Natural killer cell (primary cell): ENCODE data around the gene PIKFYVE. TPM values are rescaled to one million over a fixed set of nuclear protein-coding genes. Genes with fewer than 3 reads are reported as not detected.

ENCODE experiments used
- ATAC-seq, 3 donors: fragments of 150-1000 bp in 2 of 3; fragments of 200-7000 bp in 1 of 3; cut with Tn5 transposase; 1 replicate in 1 of 3; 2 replicates in 2 of 3; pipeline ENCODE4 v1.10.0; 2021; ENCODE audit warnings: mild to moderate bottlenecking in 2 of 3, moderate library complexity in 2 of 3
- DNase-seq, 2 donors: peaks; one replicate each; pipeline versions ENCODE4 v3.0.0 to v3.0.0-alpha.2; 2013 to 2021; ENCODE audit warnings: mixed read lengths in 1 of 2
- H3K27ac ChIP-seq: one replicate; pipeline ENCODE4 v1.5.1; 2013; ENCODE audit warnings: mild to moderate bottlenecking, low read length
- H3K27me3 ChIP-seq: one replicate; pipeline ENCODE4 v1.6.1; 2013; ENCODE audit warnings: low read length; ENCODE audit not compliant: control insufficient read depth, insufficient read depth
- H3K36me3 ChIP-seq: one replicate; pipeline ENCODE4 v1.6.1; 2013; ENCODE audit warnings: low read length; ENCODE audit not compliant: control insufficient read depth, insufficient read depth
- H3K4me1 ChIP-seq: one replicate; pipeline ENCODE4 v1.6.1; 2013; ENCODE audit warnings: low read length; ENCODE audit not compliant: control insufficient read depth, insufficient read depth
- H3K4me3 ChIP-seq: one replicate; pipeline ENCODE4 v1.5.1; 2013; ENCODE audit warnings: low read length
- H3K9me3 ChIP-seq: one replicate; pipeline ENCODE4 v1.6.1; 2013; ENCODE audit warnings: low read length; ENCODE audit not compliant: control insufficient read depth, insufficient read depth
- H3K27ac Mint-ChIP-seq, 2 donors: one replicate each; pipeline ENCODE4 v1.8.0; 2022; ENCODE audit warnings: mild to moderate bottlenecking in 2 of 2, mixed read lengths in 2 of 2, moderate library complexity in 1 of 2
- H3K27me3 Mint-ChIP-seq, 2 donors: one replicate each; pipeline ENCODE4 v1.8.0; 2022; ENCODE audit warnings: low read depth in 2 of 2, mixed read lengths in 2 of 2
- H3K36me3 Mint-ChIP-seq: one replicate; pipeline ENCODE4 v1.8.0; 2022; ENCODE audit warnings: mixed read lengths
- H3K4me1 Mint-ChIP-seq, 2 donors: one replicate each; pipeline ENCODE4 v1.8.0; 2022; ENCODE audit warnings: mixed read lengths in 2 of 2
- H3K4me3 Mint-ChIP-seq: one replicate; pipeline ENCODE4 v1.8.0; 2022; ENCODE audit warnings: mild to moderate bottlenecking, moderate library complexity, mixed read lengths
- H3K9me3 Mint-ChIP-seq, 2 donors: one replicate each; pipeline ENCODE4 v1.8.0; 2022; ENCODE audit warnings: mixed read lengths in 2 of 2
- CTCF ChIP-seq: fragments of 200-600 bp; IDR thresholded peaks from one replicate; pipeline ENCODE4 v1.8.0; 2022; ENCODE audit warnings: antibody characterized with exemption
- WGBS: methylation state at CpG from one replicate; pipeline ENCODE4 v1.1.7; 2013; ENCODE audit warnings: missing lambda C conversion rate; ENCODE audit not compliant: insufficient coverage; 5-methylcytosine and 5-hydroxymethylcytosine counted together
- intact Hi-C: fragments of 100-400 bp; cut with micrococcal nuclease; formaldehyde crosslinking; loops from one replicate; pipeline ENCODE4 v1.14.2; 2022
- total RNA-seq, 4 donors: library from RNA; stranded (reverse); fragments of 120-200 nt in 1 of 4; gene quantifications; one replicate each; pipeline versions ENCODE4 v1.2.3 to v1.2.4, GENCODE V29; 2013 to 2022

PIKFYVE gene
- total RNA-seq, 3 donors from 2014 or later (not counting 1 experiment from before 2014, with no cell fraction given): 38.9 to 48.7 (median 39.2) TPM

GRCh38 chr2:208269091-208269490 lies 3.0 kb downstream of the PIKFYVE start:
- Mint-ChIP-seq H3K27ac (peak overlapping the region in 1 of 2 donors; percentile 26), H3K4me3 (no peak overlapping the region), H3K9me3 (no peaks in the 10 kb centered on the region), H3K36me3 (peaks cover 12% of the 10 kb centered on the region), H3K27me3 (no peaks in the 10 kb centered on the region), H3K4me1 (peaks cover 36 to 56% of the 10 kb centered on the region in 2 donors)
- H3K4me1 ChIP-seq: peaks cover 29% of the 10 kb centered on the region
- DNase-seq: peak in 1 of 2 donors; percentile 32
- intact Hi-C loops: loop anchor here (5.0 to 10.0 kb wide), 3 partner anchors 647 to 1903 kb away; partner anchors contain the start of genes CREB1 and KANSL1L
- no peak overlapping the region for H3K4me3 ChIP-seq
- H3K27me3 ChIP-seq: no peaks in the 10 kb centered on the region
- H3K36me3 ChIP-seq: peaks cover 25% of the 10 kb centered on the region
- ATAC-seq: no peak
- TF ChIP-seq CTCF: no peak
- 93% methylated on average over 2 of the region's 2 CpGs for WGBS
- H3K27ac ChIP-seq: no peak overlapping the region
- H3K9me3 ChIP-seq: no peaks in the 10 kb centered on the region

- intact Hi-C loops: no loop called here
- no peak for DNase-seq
- Mint-ChIP-seq H3K4me3 (no peak overlapping the region), H3K9me3 (no peaks in the 10 kb centered on the region), H3K4me1 (peaks cover 13 to 29% of the 10 kb centered on the region in 2 donors), H3K27me3 (no peaks in the 10 kb centered on the region), H3K27ac (no peak overlapping the region), H3K36me3 (peaks cover 53% of the 10 kb centered on the region)
- no peak for TF ChIP-seq CTCF
- H3K4me1 ChIP-seq: peaks cover 2% of the 10 kb centered on the region
- no peaks in the 10 kb centered on the region for H3K27me3 ChIP-seq
- no peak overlapping the region for H3K4me3 ChIP-seq
- H3K36me3 ChIP-seq: peaks cover 78% of the 10 kb centered on the region
- no peak for ATAC-seq
- H3K9me3 ChIP-seq: no peaks in the 10 kb centered on the region
- H3K27ac ChIP-seq: no peak overlapping the region
Observed at GRCh38 chr2:208274748-208275147, 8.7 kb downstream of the PIKFYVE start.

GRCh38 chr2:208278549-208278948 lies 12.5 kb downstream of the PIKFYVE start:
- H3K27me3 ChIP-seq: no peaks in the 10 kb centered on the region
- Mint-ChIP-seq H3K27me3 (no peaks in the 10 kb centered on the region), H3K27ac (no peak overlapping the region), H3K9me3 (no peaks in the 10 kb centered on the region), H3K4me1 (peaks cover 25 to 45% of the 10 kb centered on the region in 2 donors), H3K36me3 (peaks cover 59% of the 10 kb centered on the region), H3K4me3 (no peak overlapping the region)
- no peak for ATAC-seq
- H3K27ac ChIP-seq: no peak overlapping the region
- intact Hi-C loops: no loop called here
- H3K4me3 ChIP-seq: no peak overlapping the region
- no peaks in the 10 kb centered on the region for H3K9me3 ChIP-seq
- 100% methylated on average over 2 of the region's 2 CpGs for WGBS
- DNase-seq: no peak
- H3K36me3 ChIP-seq: peaks cover 93% of the 10 kb centered on the region
- no peaks in the 10 kb centered on the region for H3K4me1 ChIP-seq
- TF ChIP-seq CTCF: no peak

- no peaks in the 10 kb centered on the region for H3K27me3 ChIP-seq
- H3K27ac ChIP-seq: no peak overlapping the region
- no peak overlapping the region for H3K4me3 ChIP-seq
- intact Hi-C loops: no loop called here
- Mint-ChIP-seq H3K27me3 (no peaks in the 10 kb centered on the region), H3K4me3 (no peak overlapping the region), H3K27ac (no peak overlapping the region), H3K9me3 (no peaks in the 10 kb centered on the region), H3K36me3 (peaks cover 53% of the 10 kb centered on the region), H3K4me1 (peaks cover 22 to 38% of the 10 kb centered on the region in 2 donors)
- no peak for TF ChIP-seq CTCF
- no peaks in the 10 kb centered on the region for H3K9me3 ChIP-seq
- no peak for DNase-seq
- peaks cover 86% of the 10 kb centered on the region for H3K36me3 ChIP-seq
- H3K4me1 ChIP-seq: no peaks in the 10 kb centered on the region
- WGBS: 91% methylated on average over 2 of the region's 2 CpGs
- no peak for ATAC-seq
Observed at GRCh38 chr2:208279236-208279635, 13.2 kb downstream of the PIKFYVE start.
